GM10248 (cell line): ENCODE measurements around the gene ACAD9.

ENCODE experiments used
- CTCF ChIA-PET: fragments of 300-600 bp; sonication (Branson Sonifier 250); formaldehyde crosslinking; extraction: SDS; loops from one replicate; lab custom pipeline; 2021; ENCODE audit warnings: antibody characterized with exemption; lab: Yijun Ruan, JAX
- POLR2A ChIA-PET: fragments of 350-650 bp; sonication (Branson Sonifier 250); formaldehyde crosslinking; extraction: SDS; loops from one replicate; lab custom pipeline; 2020; ENCODE audit warnings: antibody characterized with exemption; lab: Yijun Ruan, JAX
- DNase-seq: peaks from one replicate; pipeline ENCODE4 v3.0.0; 2012; ENCODE audit errors: extremely low spot score
- CTCF ChIP-seq: IDR thresholded peaks from 2 replicates; pipeline ENCODE4 v1.5.1; 2012; ENCODE audit warnings: mild to moderate bottlenecking, low read depth; ENCODE audit errors: extremely low read depth, missing control alignments, control extremely low read depth

ACAD9 gene

DNA sequence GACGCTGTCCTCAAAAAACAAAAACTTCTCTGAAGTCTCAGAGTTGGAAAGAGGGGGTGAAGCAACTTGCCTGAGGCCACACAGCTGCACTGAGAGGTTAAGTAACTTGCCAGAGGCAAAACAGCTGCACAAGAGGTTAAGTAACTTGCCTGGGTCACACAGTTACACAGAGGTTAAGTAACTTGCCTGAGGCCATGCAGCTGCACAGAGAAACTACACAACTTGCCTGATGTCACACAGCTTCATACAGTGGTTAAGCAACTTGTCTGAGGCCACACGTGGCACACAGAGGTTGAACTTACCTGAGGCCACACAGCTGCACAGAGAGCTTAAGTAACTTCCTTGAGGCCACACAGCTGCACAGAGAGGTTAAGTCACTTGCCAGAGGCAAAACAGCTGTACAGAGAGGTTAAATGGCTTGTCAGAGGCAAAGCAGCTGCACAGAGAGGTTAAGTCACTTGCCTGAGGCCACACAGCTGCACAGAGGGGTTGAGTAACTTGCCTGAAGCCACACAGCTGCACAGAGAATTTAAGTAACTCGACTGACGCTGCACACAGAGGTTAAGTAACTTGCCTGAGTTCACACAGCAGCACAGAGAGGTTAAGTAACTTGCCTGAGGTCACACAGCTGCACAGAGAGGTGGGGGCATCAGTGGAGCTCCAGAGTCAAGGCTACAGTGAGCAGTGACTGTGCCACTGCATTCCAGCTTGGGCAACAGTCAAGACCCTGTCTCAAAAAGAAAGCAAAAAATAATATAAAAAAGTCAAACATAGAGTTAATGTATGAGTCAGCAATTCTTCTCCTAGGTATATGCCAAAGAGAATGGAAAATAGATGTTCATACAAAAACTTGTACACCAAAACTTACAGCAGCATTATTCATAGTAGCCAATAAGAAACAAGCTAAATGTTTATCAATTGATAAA lies 12.0 kb upstream of the ACAD9 start:
- POLR2A ChIA-PET = no interaction called here
- DNase-seq = no peak
- no peak for TF ChIP-seq CTCF
- CTCF ChIA-PET = interaction anchor here (0.9 to 4.2 kb wide), 7 partner anchors 11 to 261 kb away, joined by 3 to 22 read pairs (median 4); partner anchors contain the start of gene ACAD9

- ChIA-PET CTCF (interaction anchor here (1.3 kb wide), 1 partner anchor 190 kb away, joined by 3 read pairs; no protein-coding TSS in a partner anchor), POLR2A (no interaction called here)
- DNase-seq = no peak
- TF ChIP-seq CTCF = no peak
These were observed 9.1 kb upstream of the ACAD9 start for GRCh38 chr3:128870347-128870746.

DNA sequence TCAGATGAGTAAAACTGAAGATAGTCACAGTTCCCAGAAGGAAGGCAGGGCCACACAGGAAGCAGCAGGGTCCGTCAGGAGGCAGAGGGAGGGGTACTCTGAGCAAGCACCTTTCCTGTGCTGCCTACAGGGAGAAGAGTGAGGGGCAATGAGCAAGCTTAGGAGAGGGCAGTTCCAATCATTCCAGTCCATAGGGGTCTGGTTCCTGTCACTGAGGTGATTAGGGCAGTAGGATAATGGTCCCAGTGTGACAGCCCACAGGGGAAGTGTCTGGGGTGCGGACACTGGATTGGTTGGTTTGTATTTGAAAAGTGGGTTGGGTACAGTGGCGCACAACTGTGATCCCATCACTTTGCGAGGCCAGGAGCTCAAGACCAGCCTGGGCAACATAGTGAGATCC lies 7.1 kb upstream of the ACAD9 start:
- POLR2A ChIA-PET = no interaction called here
- no peak for DNase-seq
- CTCF ChIA-PET = interaction anchor here (0.7 to 1.4 kb wide), 4 partner anchors 25 to 191 kb away, joined by 3 to 4 read pairs (median 3); no protein-coding TSS in a partner anchor
- no peak for TF ChIP-seq CTCF

- ChIA-PET POLR2A (no interaction called here), CTCF (interaction anchor here (1.0 to 1.4 kb wide), 3 partner anchors 25 to 192 kb away, joined by 3 to 4 read pairs (median 3); no protein-coding TSS in a partner anchor)
- DNase-seq = no peak
- no peak for TF ChIP-seq CTCF
These were observed 6.7 kb upstream of the ACAD9 start for GRCh38 chr3:128872744-128873143.

DNA sequence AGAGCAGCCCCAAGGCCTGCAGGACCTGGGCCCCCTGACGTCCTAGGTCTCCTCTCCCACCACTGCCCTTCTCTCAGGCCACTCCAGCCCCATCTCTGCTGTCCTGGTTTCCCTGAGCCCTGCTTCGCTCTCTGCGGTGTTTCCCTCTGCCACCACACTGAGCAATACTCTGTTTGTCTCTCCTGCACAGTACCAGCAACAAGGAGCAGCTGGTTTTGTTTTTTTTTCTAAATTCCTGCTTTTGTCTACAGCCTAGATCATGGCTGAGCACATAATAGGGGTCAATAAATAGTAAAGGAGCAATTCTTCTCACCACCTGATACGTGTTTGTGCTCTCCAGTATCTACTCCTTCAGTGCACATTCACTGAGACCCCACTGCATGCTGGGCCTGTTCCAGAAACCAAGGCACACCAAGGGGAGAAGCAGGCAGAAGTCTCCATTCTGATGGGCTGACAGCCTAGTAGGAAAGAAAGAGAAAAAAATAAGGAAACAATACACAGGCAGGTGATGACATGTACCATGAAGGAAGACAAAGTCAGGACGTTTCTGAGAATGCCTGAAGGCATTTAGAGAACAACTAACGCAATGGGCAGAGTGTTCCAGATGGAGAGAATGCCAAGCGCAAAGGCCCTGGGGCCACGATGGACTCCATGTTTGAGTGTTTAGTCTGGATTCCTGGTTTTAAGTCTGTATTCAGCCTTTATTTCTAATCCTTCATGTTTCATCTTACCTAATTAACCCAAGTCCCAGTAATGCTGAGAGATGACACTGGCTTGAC lies 6.0 kb upstream of the ACAD9 start:
- no peak for TF ChIP-seq CTCF
- ChIA-PET CTCF (interaction anchor here (1.0 to 1.4 kb wide), 2 partner anchors 61 to 192 kb away, joined by 3 to 4 read pairs; no protein-coding TSS in a partner anchor), POLR2A (no interaction called here)
- DNase-seq = no peak
